ENCODE measurements around the gene TBX2.

TBX2 gene

DNA sequence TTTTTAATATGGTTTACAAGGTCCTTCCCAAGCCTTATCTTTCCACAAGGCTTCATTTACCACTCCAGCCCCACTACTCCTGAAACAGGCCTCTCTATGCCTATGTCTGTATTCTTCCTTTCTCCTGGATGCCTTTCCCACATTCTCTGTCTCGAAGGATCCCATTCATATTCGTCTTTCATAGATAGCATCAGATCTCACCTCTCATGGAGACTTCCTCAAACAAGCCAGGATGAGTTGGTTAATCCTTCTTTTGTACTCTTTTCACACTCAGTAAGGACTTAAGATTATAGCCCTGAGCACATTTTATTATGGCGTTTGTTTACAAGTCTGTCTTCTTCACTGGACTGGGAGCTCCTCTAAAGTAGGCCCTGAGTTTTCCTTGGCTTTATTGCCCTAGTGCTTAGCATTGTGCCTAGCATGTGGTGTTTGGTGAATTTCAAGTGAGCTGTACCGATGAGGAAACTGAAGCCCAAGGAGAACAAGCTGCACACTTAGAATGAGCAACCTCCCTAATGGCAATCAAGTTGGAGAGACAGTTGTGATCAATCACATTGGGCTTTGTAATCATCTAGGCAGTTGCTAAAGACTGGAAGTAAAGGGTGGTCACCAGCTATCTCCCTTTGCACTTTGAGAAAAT lies 42.6 kb downstream of the TBX2 start:
- no peak overlapping the region for H3K4me3 ChIP-seq (replicated peaks; ENCODE audit: low read depth, low read length)
- TF ChIP-seq, protein P1, sequence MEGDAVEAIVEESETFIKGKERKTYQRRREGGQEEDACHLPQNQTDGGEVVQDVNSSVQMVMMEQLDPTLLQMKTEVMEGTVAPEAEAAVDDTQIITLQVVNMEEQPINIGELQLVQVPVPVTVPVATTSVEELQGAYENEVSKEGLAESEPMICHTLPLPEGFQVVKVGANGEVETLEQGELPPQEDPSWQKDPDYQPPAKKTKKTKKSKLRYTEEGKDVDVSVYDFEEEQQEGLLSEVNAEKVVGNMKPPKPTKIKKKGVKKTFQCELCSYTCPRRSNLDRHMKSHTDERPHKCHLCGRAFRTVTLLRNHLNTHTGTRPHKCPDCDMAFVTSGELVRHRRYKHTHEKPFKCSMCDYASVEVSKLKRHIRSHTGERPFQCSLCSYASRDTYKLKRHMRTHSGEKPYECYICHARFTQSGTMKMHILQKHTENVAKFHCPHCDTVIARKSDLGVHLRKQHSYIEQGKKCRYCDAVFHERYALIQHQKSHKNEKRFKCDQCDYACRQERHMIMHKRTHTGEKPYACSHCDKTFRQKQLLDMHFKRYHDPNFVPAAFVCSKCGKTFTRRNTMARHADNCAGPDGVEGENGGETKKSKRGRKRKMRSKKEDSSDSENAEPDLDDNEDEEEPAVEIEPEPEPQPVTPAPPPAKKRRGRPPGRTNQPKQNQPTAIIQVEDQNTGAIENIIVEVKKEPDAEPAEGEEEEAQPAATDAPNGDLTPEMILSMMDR (IDR thresholded peaks at IDR 0.05; ENCODE audit: low read depth, low read length, missing control alignments) = no peak
- DNase-seq (ENCODE audit: extremely low read depth, low read depth) = no peak

DNA sequence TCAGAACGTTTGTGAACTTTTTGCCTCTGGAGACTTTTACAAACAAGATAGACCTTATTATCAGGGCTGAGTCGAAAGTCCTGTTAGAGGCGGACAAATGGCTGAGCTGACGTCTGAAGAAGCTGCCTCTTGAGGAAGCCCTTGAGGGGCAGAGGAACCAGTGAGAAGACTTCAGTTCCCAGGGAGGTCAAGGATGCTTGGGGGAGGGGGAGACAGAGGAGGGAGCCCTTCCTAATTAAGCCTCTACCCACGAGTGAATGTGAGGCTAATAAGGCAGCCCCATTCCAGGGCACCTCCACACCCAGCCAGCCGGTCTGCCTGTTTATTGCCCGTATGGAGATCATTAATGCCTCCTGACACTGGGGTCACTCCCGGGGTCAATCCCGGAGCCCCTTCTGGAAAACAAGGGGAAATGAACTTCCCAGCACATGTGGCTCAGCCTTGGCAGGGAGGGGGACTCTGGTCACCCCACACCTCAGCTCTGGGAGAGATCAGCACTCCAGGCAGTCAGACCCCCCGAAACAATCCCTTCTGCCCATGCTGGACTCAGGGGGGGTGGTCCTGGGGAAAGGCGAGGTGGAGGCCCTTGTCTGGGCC lies 43.3 kb downstream of the TBX2 start:
- TF ChIP-seq, protein P1 (IDR thresholded peaks at IDR 0.05; ENCODE audit: low read depth, low read length, missing control alignments) = no peak
- H3K4me3 ChIP-seq (replicated peaks; ENCODE audit: low read depth, low read length) = no peak overlapping the region
- DNase-seq (ENCODE audit: extremely low read depth, low read depth) = no peak

DNA sequence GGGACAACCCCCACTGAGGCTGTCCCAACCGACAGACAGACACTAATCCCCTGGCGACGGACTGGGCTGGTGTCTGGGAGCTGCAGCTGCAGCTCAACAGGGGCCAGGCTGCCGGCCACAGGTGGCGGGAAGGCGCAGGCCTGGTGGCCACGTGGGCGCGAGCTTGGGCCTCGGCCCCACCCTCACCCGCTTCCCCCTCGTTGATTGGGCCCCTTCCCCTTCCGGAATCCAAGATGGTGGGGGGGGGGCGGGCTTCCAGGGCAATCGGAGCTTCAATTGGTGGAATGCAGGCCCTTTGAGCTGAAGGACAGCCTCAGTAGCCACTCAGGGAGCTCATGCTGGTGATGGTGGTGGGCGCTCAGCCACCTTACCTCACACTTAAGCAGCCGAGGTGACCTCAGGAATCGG lies 43.8 kb downstream of the TBX2 start:
- no peak overlapping the region for H3K4me3 ChIP-seq (replicated peaks; ENCODE audit: low read depth, low read length)
- TF ChIP-seq, protein P1 (IDR thresholded peaks at IDR 0.05; ENCODE audit: low read depth, low read length, missing control alignments) = no peak
- DNase-seq (ENCODE audit: extremely low read depth, low read depth) = no peak

DNA sequence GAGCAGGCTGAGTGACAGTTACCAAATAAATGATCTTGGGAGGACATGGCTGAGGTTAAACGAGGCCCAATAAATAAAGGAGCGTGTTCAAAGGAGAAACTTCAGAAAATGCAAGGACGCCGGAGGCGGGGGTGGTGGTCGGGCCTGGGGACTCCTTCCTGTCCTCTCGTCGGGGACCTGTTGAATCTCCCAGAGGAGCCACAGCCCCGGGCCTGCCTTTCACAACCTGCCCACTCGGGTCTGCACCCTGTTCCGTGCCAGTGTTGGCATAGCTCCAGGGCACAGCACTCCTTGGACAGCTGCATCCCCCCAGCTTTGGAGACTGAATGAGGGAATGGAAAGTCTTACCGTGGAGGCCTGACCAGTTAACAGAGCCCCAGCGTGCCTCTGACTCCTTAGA lies 44.4 kb downstream of the TBX2 start:
- DNase-seq (ENCODE audit: extremely low read depth, low read depth) = no peak
- H3K4me3 ChIP-seq (replicated peaks; ENCODE audit: low read depth, low read length) = no peak overlapping the region
- TF ChIP-seq, protein P1 (IDR thresholded peaks at IDR 0.05; ENCODE audit: low read depth, low read length, missing control alignments) = no peak

DNA sequence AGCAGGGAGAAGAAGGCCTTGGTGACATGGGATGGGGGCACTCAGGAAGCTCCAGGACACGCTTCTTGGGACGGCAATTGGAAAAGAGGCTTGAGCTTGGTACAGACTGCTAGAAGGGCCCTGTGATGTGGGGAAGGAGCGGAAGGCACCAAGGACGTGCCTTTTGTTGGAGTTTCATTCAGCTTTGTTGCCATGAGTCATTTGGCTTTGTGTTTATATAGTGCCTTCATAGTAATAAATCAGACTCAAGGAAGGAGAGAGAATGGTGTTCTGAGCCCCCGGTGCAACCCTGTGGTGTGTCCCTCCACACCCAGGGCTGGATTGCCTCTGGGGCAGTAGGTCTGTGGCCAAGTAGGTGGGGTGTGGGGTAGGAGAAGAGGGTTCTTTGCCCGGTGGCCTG lies 45.2 kb downstream of the TBX2 start:
- no peak overlapping the region for H3K4me3 ChIP-seq (replicated peaks; ENCODE audit: low read depth, low read length)
- TF ChIP-seq, protein P1 (IDR thresholded peaks at IDR 0.05; ENCODE audit: low read depth, low read length, missing control alignments) = no peak
- DNase-seq (ENCODE audit: extremely low read depth, low read depth) = peak; percentile 52

DNA sequence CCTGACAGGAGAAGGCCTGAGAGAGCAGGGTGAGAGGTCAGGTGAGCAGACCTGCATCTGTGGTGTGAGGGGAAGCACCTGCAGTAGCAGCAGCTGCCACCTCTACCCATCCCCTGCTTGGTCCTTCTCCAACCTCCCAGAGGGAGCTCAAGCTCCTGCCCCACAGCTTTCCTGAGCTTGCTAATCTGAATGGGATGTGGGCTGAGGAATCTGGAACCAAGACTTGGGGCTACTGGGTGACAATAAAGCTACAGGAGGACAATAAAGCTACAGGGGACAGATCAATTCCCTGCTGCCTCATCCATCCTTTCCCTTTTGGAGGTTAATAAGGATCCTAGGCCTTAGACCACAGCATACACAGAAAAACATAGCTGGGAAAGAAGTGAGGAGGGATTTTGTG lies 47.7 kb downstream of the TBX2 start:
- H3K4me3 ChIP-seq (replicated peaks; ENCODE audit: low read depth, low read length) = no peak overlapping the region
- TF ChIP-seq, protein P1 (IDR thresholded peaks at IDR 0.05; ENCODE audit: low read depth, low read length, missing control alignments) = no peak
- no peak for DNase-seq (ENCODE audit: extremely low read depth, low read depth)
